ENCODE results near the gene ECSIT. TPM values are rescaled to one million over a fixed set of nuclear protein-coding genes. Genes with fewer than 3 reads are reported as not detected.

ECSIT gene
- total RNA-seq, 4 donors from 2014 or later, result 82.9 to 199 (median 129) TPM

GRCh38 chr19:11534538-11534937, 5.6 kb upstream of the ECSIT start:
- peak overlapping the region in 2 of 4 donors; percentile 81 to 84 for H3K27ac ChIP-seq
- H3K4me3 ChIP-seq, result no peak overlapping the region
- no peaks in the 10 kb centered on the region for H3K9me3 ChIP-seq
- in situ Hi-C loops (cut with MboI; ENCODE audit: low sequenced_read_pairs in 4 of 4), result no loop called here
- H3K27me3 ChIP-seq, result peaks cover 0 to 4% (median 4%) of the 10 kb centered on the region in 3 donors
- intact Hi-C loops (cut with DNase I; ENCODE audit: low total_unique reads), result no loop called here
- ATAC-seq (no peak), DNase-seq (no peak)
- no peaks in the 10 kb centered on the region for H3K36me3 ChIP-seq
- peaks cover 0 to 3% of the 10 kb centered on the region in 2 donors for H3K4me1 ChIP-seq
- TF ChIP-seq POLR2A (IDR thresholded peaks at IDR 0.05), result no peak
- TF ChIP-seq CTCF (IDR thresholded peaks at IDR 0.05 in 4 of 5, conservative IDR thresholded peaks at IDR 0.05 in 1 of 5), result no peak

- no peak overlapping the region for H3K4me3 ChIP-seq
- TF ChIP-seq POLR2A (IDR thresholded peaks at IDR 0.05) (no peak), CTCF (IDR thresholded peaks at IDR 0.05 in 4 of 5, conservative IDR thresholded peaks at IDR 0.05 in 1 of 5) (peak in 1 of 5 experiments; percentile 7)
- no peaks in the 10 kb centered on the region for H3K9me3 ChIP-seq
- peaks cover 13 to 24% of the 10 kb centered on the region in 2 donors for H3K4me1 ChIP-seq
- H3K27ac ChIP-seq, result no peak overlapping the region
- H3K27me3 ChIP-seq, result no peaks in the 10 kb centered on the region
- DNase-seq (peak; percentile 45 to 79), ATAC-seq (peak in 1 of 2 donors; percentile 53)
- in situ Hi-C loops (cut with MboI; ENCODE audit: low sequenced_read_pairs in 4 of 4) (no loop called here), intact Hi-C loops (cut with DNase I; ENCODE audit: low total_unique reads) (no loop called here)
- H3K36me3 ChIP-seq, result no peaks in the 10 kb centered on the region
These were observed 1.5 kb upstream of the ECSIT start for GRCh38 chr19:11530432-11530831.

- ATAC-seq, result no peak
- DNase-seq, result no peak
These were observed 9.8 kb downstream of the ECSIT start for GRCh38 chr19:11519138-11519537.

GRCh38 chr19:11513946-11514345, 15.0 kb downstream of the ECSIT start:
- H3K4me3 ChIP-seq, result no peak overlapping the region
- no peak for ATAC-seq
- intact Hi-C loops (cut with DNase I; ENCODE audit: low total_unique reads) (no loop called here), in situ Hi-C loops (cut with MboI; ENCODE audit: low sequenced_read_pairs in 4 of 4) (no loop called here)
- H3K4me1 ChIP-seq, result no peaks in the 10 kb centered on the region
- no peak overlapping the region for H3K27ac ChIP-seq
- no peak for DNase-seq
- no peaks in the 10 kb centered on the region for H3K9me3 ChIP-seq
- no peaks in the 10 kb centered on the region for H3K27me3 ChIP-seq
- TF ChIP-seq CTCF (IDR thresholded peaks at IDR 0.05 in 4 of 5, conservative IDR thresholded peaks at IDR 0.05 in 1 of 5) (no peak), POLR2A (IDR thresholded peaks at IDR 0.05) (no peak)
- peaks cover 0 to 71% of the 10 kb centered on the region in 2 donors for H3K36me3 ChIP-seq

More at GRCh38 chr19:11519138-11519537, 9.8 kb downstream of the ECSIT start:
- intact Hi-C loops (cut with DNase I; ENCODE audit: low total_unique reads) (no loop called here), in situ Hi-C loops (cut with MboI; ENCODE audit: low sequenced_read_pairs in 4 of 4) (no loop called here)
- no peak for TF ChIP-seq CTCF (IDR thresholded peaks at IDR 0.05 in 4 of 5, conservative IDR thresholded peaks at IDR 0.05 in 1 of 5)
- no peak for TF ChIP-seq POLR2A (IDR thresholded peaks at IDR 0.05)
- Histone ChIP-seq H3K36me3 (peaks cover 0 to 45% of the 10 kb centered on the region in 2 donors), H3K4me3 (no peak overlapping the region), H3K27ac (no peak overlapping the region), H3K4me1 (no peaks in the 10 kb centered on the region), H3K9me3 (no peaks in the 10 kb centered on the region), H3K27me3 (no peaks in the 10 kb centered on the region)

GRCh38 chr19:11510444-11510843, 18.5 kb downstream of the ECSIT start:
- H3K27me3 ChIP-seq, result no peaks in the 10 kb centered on the region
- H3K4me3 ChIP-seq, result no peak overlapping the region
- ATAC-seq, result no peak
- peaks cover 4 to 5% of the 10 kb centered on the region in 2 donors for H3K4me1 ChIP-seq
- no peak for TF ChIP-seq POLR2A (IDR thresholded peaks at IDR 0.05)
- no peak for TF ChIP-seq CTCF (IDR thresholded peaks at IDR 0.05 in 4 of 5, conservative IDR thresholded peaks at IDR 0.05 in 1 of 5)
- intact Hi-C loops (cut with DNase I; ENCODE audit: low total_unique reads) (no loop called here), in situ Hi-C loops (cut with MboI; ENCODE audit: low sequenced_read_pairs in 4 of 4) (no loop called here)
- no peaks in the 10 kb centered on the region for H3K9me3 ChIP-seq
- H3K36me3 ChIP-seq, result peaks cover 0 to 38% of the 10 kb centered on the region in 2 donors
- H3K27ac ChIP-seq, result no peak overlapping the region
- DNase-seq, result no peak
